GF-D8 (cell line): ENCODE data around the gene DHX58.

Experiments used
- DNase-seq: peaks from one replicate; lab custom pipeline; 2025; lab: John Stamatoyannopoulos, UW

DHX58 gene

GRCh38 chr17:42129109-42129837 lies 16.8 kb upstream of the DHX58 start:
- no peak for DNase-seq

GRCh38 chr17:42127414-42127813 lies 14.9 kb upstream of the DHX58 start:
- no peak for DNase-seq

- DNase-seq, result no peak
These were observed 14.3 kb upstream of the DHX58 start for GRCh38 chr17:42126836-42127235.

- DNase-seq, result no peak
These were observed 13.1 kb upstream of the DHX58 start for GRCh38 chr17:42125565-42125964.

GRCh38 chr17:42124256-42124655 lies 11.7 kb upstream of the DHX58 start:
- no peak for DNase-seq

- DNase-seq, result no peak
These were observed 10.1 kb upstream of the DHX58 start, which contains the start of gene HSPB9 for GRCh38 chr17:42122371-42123303. Gene HSPB9, plus strand, starts transcription at chr17:42122804. Its CDS starts 47 bp downstream, at chr17:42122851.

- DNase-seq, result peak; percentile 52
These were observed 8.6 kb upstream of the DHX58 start, which contains the start of gene KAT2A for GRCh38 chr17:42120770-42121769. Gene KAT2A, minus strand, starts transcription at chr17:42121367. Its CDS starts 63 bp downstream, at chr17:42121304.

- no peak for DNase-seq
These were observed 7.8 kb upstream of the DHX58 start for GRCh38 chr17:42120161-42120769.

- no peak for DNase-seq
These were observed 6.8 kb upstream of the DHX58 start for GRCh38 chr17:42119301-42119700.

- no peak for DNase-seq
These were observed 6.0 kb upstream of the DHX58 start for GRCh38 chr17:42118545-42118944.

- no peak for DNase-seq
These were observed 5.6 kb upstream of the DHX58 start for GRCh38 chr17:42118126-42118510.

GRCh38 chr17:42117397-42118125 lies 5.0 kb upstream of the DHX58 start:
- DNase-seq, result no peak

- no peak for DNase-seq
These were observed 4.3 kb upstream of the DHX58 start for GRCh38 chr17:42116705-42117396.

GRCh38 chr17:42114118-42114517 lies 1.6 kb upstream of the DHX58 start:
- no peak for DNase-seq

- no peak for DNase-seq
These were observed 967 bp upstream of the DHX58 start for GRCh38 chr17:42113293-42114069.

GRCh38 chr17:42111871-42112551 lies 503 bp downstream of the DHX58 start:
- no peak for DNase-seq

GRCh38 chr17:42111265-42111636 lies 1.3 kb downstream of the DHX58 start:
- DNase-seq, result no peak
